Activated naive CD4-positive, alpha-beta T cell treated with anti-CD3 and anti-CD28 coated beads, Interleukin-2, amount 50 U/mL, for 16 hours (primary cell): ENCODE results near the gene KRT83.

Experiments
- DNase-seq: peaks from one replicate; pipeline ENCODE4 v3.0.0-alpha.2; 2020

Gene KRT83

GRCh38 chr12:52331039-52331438, 9.8 kb upstream of the KRT83 start:
- DNase-seq = no peak

- DNase-seq = no peak
These were observed 6.8 kb upstream of the KRT83 start for GRCh38 chr12:52327830-52328500.

DNA sequence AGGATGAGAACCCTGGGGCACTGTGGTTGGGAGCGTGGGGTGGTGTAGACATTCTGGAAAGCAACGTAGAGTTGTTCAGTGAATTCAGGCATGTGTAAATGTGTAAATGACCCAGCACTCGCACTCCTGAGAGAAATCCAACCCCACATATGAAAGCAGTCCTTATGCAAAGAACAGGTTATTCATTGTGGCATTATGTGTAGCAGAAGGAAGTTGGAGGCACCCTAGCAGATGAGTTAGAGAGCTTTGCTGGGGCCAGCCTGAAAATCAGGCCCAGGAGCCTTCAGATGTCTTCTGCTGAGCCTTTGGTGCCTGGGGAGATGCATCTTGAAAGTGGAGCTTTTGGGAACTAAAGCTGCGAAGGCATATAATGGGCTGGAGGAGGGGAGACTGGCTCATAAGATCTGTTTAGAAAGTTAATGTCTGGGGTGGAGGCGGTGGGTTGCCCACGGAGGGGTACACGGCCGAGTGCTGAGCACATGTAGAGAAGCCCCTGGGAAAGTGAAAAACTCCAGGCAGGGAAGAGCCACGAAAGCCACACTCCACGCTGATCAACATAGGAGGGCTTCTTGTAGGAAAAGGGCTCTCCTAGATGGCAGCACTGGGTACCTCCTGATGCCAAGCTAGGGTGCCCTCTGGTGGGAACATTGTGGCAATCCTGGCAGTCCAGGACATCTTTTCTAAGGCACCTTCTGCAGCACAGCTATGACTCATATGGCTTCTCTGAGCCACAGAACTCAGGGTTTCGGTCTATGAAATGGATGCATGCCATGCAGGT, 6.0 kb upstream of the KRT83 start:
- DNase-seq = peak; percentile 79

GRCh38 chr12:52324153-52324444, 2.9 kb upstream of the KRT83 start:
- DNase-seq = no peak

DNA sequence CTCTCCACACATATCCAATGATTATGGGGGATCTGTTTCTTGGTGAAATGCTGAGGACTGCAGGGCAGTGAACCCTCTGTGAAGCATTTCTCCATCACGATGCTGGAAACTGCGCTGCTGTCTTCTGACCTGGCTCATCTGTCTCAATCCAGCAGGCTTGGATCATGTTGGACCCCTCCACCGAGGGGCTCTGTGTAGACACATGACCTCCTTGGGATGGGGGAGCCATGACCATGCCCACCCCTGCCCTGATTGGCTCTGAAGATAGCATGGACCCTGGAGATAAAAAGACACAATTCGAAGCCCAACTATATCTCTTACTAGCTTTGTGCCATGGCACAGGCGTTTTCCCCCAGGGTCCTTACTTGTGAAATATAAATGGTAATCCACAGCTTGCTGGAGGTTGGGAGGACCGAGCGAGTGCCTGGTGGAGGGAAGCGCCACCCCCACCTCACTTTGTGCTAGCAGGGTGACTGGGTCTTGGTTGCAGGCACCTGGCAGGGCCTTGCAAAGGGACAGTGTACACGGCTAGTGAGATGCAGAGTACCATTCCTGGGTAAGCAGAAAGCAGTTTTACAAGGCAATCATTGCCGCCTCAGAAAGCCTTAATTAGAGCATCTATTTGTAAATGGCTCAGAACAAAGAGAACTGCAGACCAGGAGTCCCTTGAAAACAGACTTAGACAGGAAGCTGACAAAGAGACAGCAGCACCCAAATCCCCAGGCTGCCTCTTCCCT, 2.4 kb upstream of the KRT83 start:
- DNase-seq = no peak

DNA sequence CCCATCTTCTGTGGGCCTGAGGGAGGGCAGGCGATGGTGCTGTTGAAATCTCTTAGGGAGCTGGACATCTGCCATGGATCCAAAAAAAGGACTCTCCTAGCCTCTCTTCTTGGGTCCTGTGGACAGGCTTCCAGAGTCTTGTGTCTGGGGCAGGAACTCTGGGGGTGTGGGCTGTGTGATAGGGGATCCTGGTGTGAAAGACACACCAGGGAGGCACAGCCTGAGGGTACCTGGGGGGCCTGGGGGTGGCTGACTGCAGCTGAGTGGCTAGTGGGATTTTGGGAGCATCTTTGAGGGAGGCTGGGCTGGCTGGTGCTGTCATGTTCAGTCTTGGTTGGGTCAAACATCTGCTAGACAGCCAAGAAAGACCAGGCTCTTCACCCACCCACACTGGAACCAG, 1.8 kb upstream of the KRT83 start:
- DNase-seq = no peak

GRCh38 chr12:52322069-52322468, 871 bp upstream of the KRT83 start:
- no peak for DNase-seq

- no peak for DNase-seq
These were observed 220 bp upstream of the KRT83 start for GRCh38 chr12:52321418-52321817.

DNA sequence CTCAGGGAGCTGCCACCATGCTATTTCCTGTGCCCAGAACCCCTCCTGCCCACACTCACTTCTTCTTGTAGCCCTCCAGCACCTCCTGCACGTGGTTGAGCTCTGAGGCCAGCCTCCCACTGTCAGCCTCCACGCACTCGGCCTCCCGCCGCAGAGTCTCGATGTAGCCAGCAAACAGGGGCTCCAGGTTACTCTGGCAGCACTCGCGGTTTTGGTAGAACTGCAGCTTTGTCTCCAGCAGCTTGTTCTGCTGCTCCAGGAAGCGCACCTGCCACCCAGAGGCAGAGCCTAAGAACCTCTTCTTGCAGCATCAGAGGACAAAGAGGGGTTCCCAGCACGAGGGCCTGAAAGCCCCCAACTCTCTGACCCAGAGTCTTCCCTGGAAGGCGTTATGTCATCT, 2.1 kb downstream of the KRT83 start:
- DNase-seq = no peak

DNA sequence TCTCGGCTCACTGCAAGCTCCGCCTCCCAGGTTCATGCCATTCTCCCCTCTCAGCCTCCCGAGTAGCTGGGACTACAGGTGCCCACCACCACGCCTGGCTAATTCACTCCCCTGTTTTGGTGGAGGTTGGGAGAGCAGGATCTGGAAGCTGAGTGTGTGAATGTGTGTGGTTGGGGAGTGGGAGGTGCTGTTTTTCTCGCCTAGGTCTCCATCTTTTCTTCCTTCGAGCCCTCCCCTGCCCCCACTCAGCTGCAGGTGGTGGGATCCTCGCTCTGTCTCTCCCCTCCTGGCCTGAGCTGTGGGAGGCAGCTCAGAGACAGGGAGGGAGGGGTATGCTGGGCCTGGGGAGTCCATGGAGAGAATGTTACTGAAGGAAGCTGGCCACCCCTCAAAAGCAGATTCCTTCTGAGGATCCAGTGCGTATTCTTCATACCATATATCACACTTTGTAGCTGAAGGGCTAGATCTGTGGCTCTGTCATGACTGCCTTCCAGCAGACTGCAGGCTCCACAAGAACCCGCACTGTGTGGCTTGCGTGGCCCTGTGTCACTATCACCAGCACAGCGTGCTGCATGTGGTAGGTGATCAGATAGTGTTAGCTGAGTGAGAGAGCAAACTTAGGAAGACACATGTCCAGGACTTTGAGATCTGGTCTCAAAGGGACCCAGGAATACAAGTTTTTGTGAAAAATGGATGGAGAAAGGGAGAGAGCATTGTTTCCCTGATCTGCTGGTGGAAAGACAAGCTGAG, 2.8 kb downstream of the KRT83 start:
- DNase-seq = no peak

GRCh38 chr12:52317468-52318052, 3.6 kb downstream of the KRT83 start:
- DNase-seq = no peak

DNA sequence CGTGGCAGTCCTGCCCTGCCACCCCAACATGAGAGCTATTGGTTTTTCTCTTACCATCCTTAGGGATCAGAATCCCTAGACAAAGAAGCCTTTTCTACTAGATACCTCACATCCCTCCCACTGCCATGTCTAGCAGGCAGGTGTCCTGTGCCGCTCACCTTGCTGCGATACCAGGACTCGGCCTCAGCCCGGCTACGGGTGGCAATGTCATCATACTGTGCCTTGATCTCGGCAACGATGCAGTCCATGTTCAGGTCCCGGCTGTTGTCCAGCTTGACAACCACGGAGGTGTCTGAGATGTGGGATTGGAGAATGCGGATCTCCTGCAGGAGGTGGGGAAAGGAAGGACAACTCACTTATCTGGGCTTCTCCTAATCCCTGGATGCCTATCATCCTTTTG, 4.5 kb downstream of the KRT83 start:
- no peak for DNase-seq

DNA sequence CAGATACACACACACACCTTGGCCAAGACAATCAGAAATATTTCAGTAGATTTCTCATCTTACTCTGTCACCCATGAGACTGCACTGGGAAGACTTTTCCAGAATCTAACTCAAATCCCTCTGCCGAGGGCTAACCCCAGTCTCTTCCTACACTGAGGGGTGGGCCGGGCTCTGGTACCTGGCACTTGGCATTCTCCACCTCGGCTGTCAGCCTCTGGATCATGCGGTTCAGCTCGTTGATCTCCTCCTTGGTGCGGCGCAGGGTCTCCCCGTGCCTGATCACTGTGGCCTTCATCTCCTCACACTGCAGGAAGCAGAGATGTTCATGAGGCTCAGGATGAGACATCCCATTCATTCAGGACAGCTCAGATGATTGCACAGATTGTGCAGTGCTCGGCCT, 4.9 kb downstream of the KRT83 start:
- no peak for DNase-seq

DNA sequence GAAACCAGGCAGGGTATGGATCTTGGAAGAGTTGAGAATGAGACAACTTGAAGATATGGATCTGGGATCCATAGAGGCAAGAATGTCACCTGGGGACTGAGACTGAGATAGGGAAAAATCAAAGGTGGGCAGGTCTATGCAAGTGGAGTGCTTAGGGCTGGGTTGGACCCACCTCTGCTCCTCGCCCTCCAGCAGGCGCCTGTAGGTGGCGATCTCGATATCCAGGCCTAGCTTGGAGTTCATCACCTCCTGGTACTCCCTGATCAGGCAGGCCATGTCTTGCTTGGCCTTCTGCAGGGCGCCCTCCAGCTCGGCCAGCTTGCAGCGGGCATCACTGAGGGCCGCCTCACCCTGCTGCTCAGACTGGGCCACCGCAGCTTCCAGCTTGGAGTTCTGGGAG, 5.5 kb downstream of the KRT83 start:
- peak; percentile 33 for DNase-seq

DNA sequence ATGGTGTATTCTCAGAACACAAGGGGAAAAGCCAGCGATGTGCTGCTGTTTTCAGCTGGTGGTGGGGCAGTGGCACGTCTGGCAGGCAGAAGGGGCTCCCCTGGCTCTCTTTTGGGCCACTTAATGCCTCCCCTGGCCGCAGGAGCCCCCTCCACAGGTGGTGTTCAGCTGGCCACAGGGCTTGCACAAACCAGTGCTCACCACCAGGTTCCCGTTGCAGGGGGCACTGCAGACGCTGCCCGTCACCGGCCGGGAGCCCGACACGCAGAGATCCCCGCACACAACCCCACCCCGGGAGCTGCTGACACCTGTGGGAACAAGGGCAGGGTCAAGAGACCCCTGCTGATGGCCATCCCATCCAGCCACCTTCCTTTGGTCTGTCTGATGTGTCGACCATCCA, 6.7 kb downstream of the KRT83 start:
- DNase-seq = no peak

DNA sequence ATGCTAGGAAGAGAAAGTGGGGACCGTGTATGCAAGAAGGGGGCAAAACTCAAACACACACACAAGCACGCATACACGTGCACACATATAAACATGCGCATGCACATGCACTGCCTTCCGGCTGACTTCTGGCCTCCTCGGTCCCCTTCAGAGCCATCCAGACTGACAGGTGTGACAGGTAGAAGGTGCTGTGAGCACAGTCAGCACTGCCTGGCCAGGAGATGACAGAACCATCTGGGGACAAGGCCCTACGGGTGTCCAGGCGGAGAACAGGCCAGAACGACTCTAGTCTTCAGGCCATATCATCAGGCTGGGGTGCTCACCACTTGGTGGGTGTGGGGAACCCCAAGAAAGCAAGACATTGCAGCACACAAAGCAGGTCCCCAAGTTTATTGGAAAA, 7.3 kb downstream of the KRT83 start:
- DNase-seq = no peak

DNA sequence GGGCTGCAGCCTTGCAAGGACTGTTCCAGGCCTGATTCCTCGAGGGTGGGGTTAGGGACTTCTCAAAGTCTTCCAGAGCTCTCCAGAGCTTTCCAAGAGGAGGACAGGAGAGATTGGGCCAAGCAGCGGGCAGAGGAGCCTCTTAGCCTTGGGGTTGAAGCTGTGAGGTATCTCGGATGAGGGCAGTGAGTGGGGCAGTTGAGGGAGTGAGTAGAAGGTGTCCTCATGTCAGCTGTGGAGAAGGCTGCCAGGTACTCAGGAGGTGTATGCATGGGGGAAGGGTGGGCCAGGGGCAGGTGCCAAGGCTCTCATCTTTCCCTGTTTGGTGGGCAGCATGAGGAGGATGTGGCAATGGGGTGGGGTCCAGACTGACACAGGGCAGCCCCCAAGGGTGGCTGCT, 7.7 kb downstream of the KRT83 start:
- DNase-seq = no peak

- no peak for DNase-seq
These were observed 9.1 kb downstream of the KRT83 start for GRCh38 chr12:52312086-52312485.

GRCh38 chr12:52311285-52311648, 9.9 kb downstream of the KRT83 start:
- DNase-seq = no peak

DNA sequence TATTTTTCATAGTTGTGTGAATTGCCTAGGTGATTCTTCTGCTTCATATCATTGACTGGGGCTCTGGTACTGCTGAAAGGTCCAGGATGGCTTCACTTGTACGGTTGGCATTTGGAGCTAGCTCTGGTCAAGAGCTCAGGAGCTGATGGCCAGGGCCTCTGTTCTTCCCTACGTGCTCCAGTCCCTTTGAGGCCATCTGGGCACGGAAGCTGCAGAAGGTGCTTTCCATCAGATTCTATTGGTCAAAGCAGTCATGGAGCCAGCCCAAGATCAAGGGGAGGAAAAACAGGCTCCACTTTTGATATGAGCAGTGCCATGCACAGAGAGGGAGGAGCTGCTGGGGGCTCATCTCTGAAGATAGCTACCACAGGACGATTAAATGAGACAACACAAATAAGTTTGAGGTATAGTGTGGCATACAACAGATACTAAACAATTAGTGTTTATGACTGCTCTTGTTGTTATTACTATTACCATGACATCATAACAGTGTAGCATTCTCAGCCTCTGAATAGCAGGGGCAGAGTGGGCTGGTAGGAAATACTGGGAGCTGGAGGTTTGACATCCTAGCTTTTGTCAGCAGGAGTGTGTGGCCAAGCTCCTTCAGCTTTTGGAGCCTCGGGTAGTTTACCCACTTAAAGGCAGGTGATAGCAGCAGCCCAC, 10.4 kb downstream of the KRT83 start:
- no peak for DNase-seq

- DNase-seq = no peak
These were observed 12.3 kb downstream of the KRT83 start for GRCh38 chr12:52308806-52309425.
